OCI-LY1 (cell line): ENCODE data around the gene DENND1A.

Experiments
- H2AFZ ChIP-seq: fragments of 200-600 bp; sonication (generic), shearing (Covaris generic); 2 replicates; pipeline ENCODE4 v1.6.0; 2014; ENCODE audit warnings: antibody characterized with exemption, mild to moderate bottlenecking, low read length
- H3F3A ChIP-seq: fragments of 200-600 bp; sonication (generic), shearing (Covaris generic); 2 replicates; pipeline ENCODE4 v1.6.0; 2014; ENCODE audit warnings: mild to moderate bottlenecking, antibody characterized with exemption, low read length, moderate library complexity; ENCODE audit not compliant: insufficient read depth
- H3K27ac ChIP-seq: fragments of 200-600 bp; sonication (generic); 2 replicates; pipeline ENCODE4 v1.5.1; 2014; ENCODE audit warnings: low read length, mixed run types, mild to moderate bottlenecking, low read depth; ENCODE audit not compliant: poor library complexity, severe bottlenecking
- H3K27me3 ChIP-seq: fragments of 200-600 bp; sonication (generic); 2 replicates; pipeline ENCODE4 v1.6.0; 2014; ENCODE audit warnings: antibody characterized with exemption, mild to moderate bottlenecking, low read length, moderate library complexity; ENCODE audit not compliant: insufficient read depth
- H3K36me3 ChIP-seq: fragments of 200-600 bp; sonication (generic); 2 replicates; pipeline ENCODE4 v1.6.1; 2014; ENCODE audit warnings: mild to moderate bottlenecking, antibody characterized with exemption, low read length, moderate library complexity, mixed read lengths; ENCODE audit not compliant: insufficient read depth
- H3K4me1 ChIP-seq: fragments of 200-600 bp; sonication (generic); 2 replicates; pipeline ENCODE4 v1.5.1; 2014; ENCODE audit warnings: mild to moderate bottlenecking, low read length, moderate library complexity; ENCODE audit not compliant: insufficient read depth, severe bottlenecking
- H3K4me2 ChIP-seq: fragments of 200-600 bp; sonication (generic), shearing (Covaris generic); 2 replicates; pipeline ENCODE4 v1.6.1; 2014; ENCODE audit warnings: low read length
- H3K4me3 ChIP-seq: fragments of 200-600 bp; sonication (generic); 2 replicates; pipeline ENCODE4 v1.5.1; 2014; ENCODE audit warnings: low read length, low read depth, mild to moderate bottlenecking, mixed read lengths; ENCODE audit not compliant: poor library complexity, severe bottlenecking
- H3K79me2 ChIP-seq: fragments of 200-600 bp; shearing (Covaris generic); 2 replicates; pipeline ENCODE4 v1.6.1; 2016; ENCODE audit warnings: mixed run types, low read length, mixed read lengths; ENCODE audit not compliant: insufficient read depth
- H3K9ac ChIP-seq: fragments of 200-600 bp; sonication (generic), shearing (Covaris generic); 2 replicates; pipeline ENCODE4 v1.6.1; 2014; ENCODE audit warnings: mild to moderate bottlenecking, low read length, mixed read lengths
- H3K9me2 ChIP-seq: fragments of 200-600 bp; sonication (generic), shearing (Covaris generic); 2 replicates; pipeline ENCODE4 v1.6.1; 2014; ENCODE audit warnings: low read depth, mild to moderate bottlenecking, low read length, mixed read lengths
- H3K9me3 ChIP-seq: fragments of 200-600 bp; shearing (Covaris generic); 2 replicates; pipeline ENCODE4 v1.6.1; 2014; ENCODE audit warnings: low read length, mixed read lengths
- H4K20me1 ChIP-seq: fragments of 200-600 bp; sonication (generic), shearing (Covaris generic); 2 replicates; pipeline ENCODE4 v1.6.0; 2016; ENCODE audit warnings: mild to moderate bottlenecking, low read length; ENCODE audit not compliant: insufficient read depth
- CTCF ChIP-seq: fragments of 200-600 bp; sonication (generic), shearing (Covaris generic); IDR thresholded peaks from 2 replicates; pipeline ENCODE4 v1.5.1; 2017; ENCODE audit warnings: mild to moderate bottlenecking, antibody characterized with exemption, low read length, moderate library complexity, mixed read lengths
- EZH2 ChIP-seq: fragments of 200-600 bp; sonication (generic), shearing (Covaris generic); IDR thresholded peaks from 2 replicates; pipeline ENCODE4 v1.8.0; 2017; ENCODE audit warnings: borderline replicate concordance, mixed run types, mild to moderate bottlenecking, antibody characterized with exemption, low read length, moderate library complexity, mixed read lengths

DENND1A gene

GRCh38 chr9:123497830-123498229 is 432.1 kb downstream of the DENND1A start:
- H3K27ac ChIP-seq: no peak overlapping the region
- no peaks in the 10 kb centered on the region for H4K20me1 ChIP-seq
- no peaks in the 10 kb centered on the region for H3K9me2 ChIP-seq
- H2AFZ ChIP-seq: no peak overlapping the region
- no peaks in the 10 kb centered on the region for H3F3A ChIP-seq
- H3K9me3 ChIP-seq: no peaks in the 10 kb centered on the region
- H3K4me3 ChIP-seq: no peak overlapping the region
- H3K36me3 ChIP-seq: no peaks in the 10 kb centered on the region
- TF ChIP-seq CTCF (no peak), EZH2 (no peak)
- no peak overlapping the region for H3K4me2 ChIP-seq
- no peaks in the 10 kb centered on the region for H3K27me3 ChIP-seq
- no peak overlapping the region for H3K9ac ChIP-seq
- H3K4me1 ChIP-seq: no peaks in the 10 kb centered on the region
- H3K79me2 ChIP-seq: no peaks in the 10 kb centered on the region

- H3F3A ChIP-seq: no peaks in the 10 kb centered on the region
- no peaks in the 10 kb centered on the region for H3K79me2 ChIP-seq
- H4K20me1 ChIP-seq: no peaks in the 10 kb centered on the region
- no peak overlapping the region for H3K27ac ChIP-seq
- H3K9ac ChIP-seq: no peak overlapping the region
- H3K9me2 ChIP-seq: no peaks in the 10 kb centered on the region
- H3K9me3 ChIP-seq: no peaks in the 10 kb centered on the region
- H3K27me3 ChIP-seq: no peaks in the 10 kb centered on the region
- H3K36me3 ChIP-seq: no peaks in the 10 kb centered on the region
- H3K4me2 ChIP-seq: no peak overlapping the region
- H2AFZ ChIP-seq: no peak overlapping the region
- H3K4me1 ChIP-seq: no peaks in the 10 kb centered on the region
- H3K4me3 ChIP-seq: no peak overlapping the region
- TF ChIP-seq EZH2: no peak
Measured at GRCh38 chr9:123495731-123496130, 434.2 kb downstream of the DENND1A start.

DNA sequence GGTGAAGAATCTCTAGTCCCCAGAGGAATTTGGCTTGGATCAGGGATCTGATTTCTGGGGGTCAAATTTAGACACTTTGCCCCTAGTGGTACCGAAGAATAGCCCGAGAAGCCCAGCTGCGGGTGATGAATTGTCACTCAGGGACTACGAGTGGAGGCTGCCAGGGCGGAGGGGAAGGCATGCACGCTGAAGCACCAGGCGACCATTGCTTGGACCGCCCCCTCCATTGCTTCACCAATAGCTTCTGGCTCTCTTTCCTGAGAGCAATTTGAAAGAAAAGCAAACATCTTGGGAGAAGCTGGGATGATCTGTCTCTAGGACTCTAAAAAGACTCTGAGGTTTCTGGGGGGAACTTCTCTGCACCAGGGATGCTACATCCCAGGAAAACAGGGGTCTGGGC is 436.3 kb downstream of the DENND1A start:
- no peaks in the 10 kb centered on the region for H3K36me3 ChIP-seq
- H2AFZ ChIP-seq: no peak overlapping the region
- no peaks in the 10 kb centered on the region for H3K9me3 ChIP-seq
- H3K79me2 ChIP-seq: no peaks in the 10 kb centered on the region
- H4K20me1 ChIP-seq: no peaks in the 10 kb centered on the region
- H3K4me2 ChIP-seq: no peak overlapping the region
- H3F3A ChIP-seq: no peaks in the 10 kb centered on the region
- H3K27ac ChIP-seq: no peak overlapping the region
- H3K9ac ChIP-seq: no peak overlapping the region
- no peak overlapping the region for H3K4me3 ChIP-seq
- H3K27me3 ChIP-seq: no peaks in the 10 kb centered on the region
- H3K9me2 ChIP-seq: no peaks in the 10 kb centered on the region
- TF ChIP-seq CTCF (no peak), EZH2 (no peak)
- no peaks in the 10 kb centered on the region for H3K4me1 ChIP-seq

DNA sequence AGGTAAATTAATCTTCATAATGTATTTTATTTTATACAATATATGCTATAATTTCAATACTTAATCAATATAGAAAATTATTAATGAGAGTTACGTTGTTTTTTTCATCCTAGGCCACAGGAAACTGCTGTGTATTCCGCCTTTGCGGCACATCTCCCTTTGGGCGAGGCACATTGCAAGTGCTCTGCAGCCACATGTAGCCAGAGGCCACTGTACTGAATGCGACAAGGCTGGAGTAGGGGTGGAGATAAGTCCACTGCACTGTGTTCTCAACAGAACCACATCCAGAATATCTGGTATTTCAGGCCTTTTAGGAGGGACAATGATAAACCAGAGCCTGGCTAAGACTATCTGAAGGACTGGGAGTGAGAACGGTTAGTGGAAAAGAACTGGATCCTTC is 439.2 kb downstream of the DENND1A start:
- Histone ChIP-seq H2AFZ (no peak overlapping the region), H3K9me2 (no peaks in the 10 kb centered on the region), H3F3A (no peaks in the 10 kb centered on the region), H3K27ac (no peak overlapping the region), H3K27me3 (no peaks in the 10 kb centered on the region), H3K9me3 (no peaks in the 10 kb centered on the region), H4K20me1 (no peaks in the 10 kb centered on the region), H3K4me2 (no peak overlapping the region), H3K4me3 (no peak overlapping the region), H3K4me1 (no peaks in the 10 kb centered on the region), H3K36me3 (no peaks in the 10 kb centered on the region), H3K9ac (no peak overlapping the region), H3K79me2 (no peaks in the 10 kb centered on the region)
- TF ChIP-seq CTCF: no peak
- TF ChIP-seq EZH2: no peak
